HG02885 (cell line): ENCODE results near the gene TJP1.
"Not testable (repeated sequence)": the region's sequence is repeated elsewhere in the genome, so short reads cannot be mapped to it uniquely, and the experiment has no call there.

Experiments
- ATAC-seq: cut with Tn5 transposase; IDR thresholded peaks from one replicate; pipeline ENCODE4 v1.9.1; 2021; ENCODE audit warnings: mild to moderate bottlenecking; ENCODE audit not compliant: unreplicated experiment, poor library complexity

TJP1 gene

DNA sequence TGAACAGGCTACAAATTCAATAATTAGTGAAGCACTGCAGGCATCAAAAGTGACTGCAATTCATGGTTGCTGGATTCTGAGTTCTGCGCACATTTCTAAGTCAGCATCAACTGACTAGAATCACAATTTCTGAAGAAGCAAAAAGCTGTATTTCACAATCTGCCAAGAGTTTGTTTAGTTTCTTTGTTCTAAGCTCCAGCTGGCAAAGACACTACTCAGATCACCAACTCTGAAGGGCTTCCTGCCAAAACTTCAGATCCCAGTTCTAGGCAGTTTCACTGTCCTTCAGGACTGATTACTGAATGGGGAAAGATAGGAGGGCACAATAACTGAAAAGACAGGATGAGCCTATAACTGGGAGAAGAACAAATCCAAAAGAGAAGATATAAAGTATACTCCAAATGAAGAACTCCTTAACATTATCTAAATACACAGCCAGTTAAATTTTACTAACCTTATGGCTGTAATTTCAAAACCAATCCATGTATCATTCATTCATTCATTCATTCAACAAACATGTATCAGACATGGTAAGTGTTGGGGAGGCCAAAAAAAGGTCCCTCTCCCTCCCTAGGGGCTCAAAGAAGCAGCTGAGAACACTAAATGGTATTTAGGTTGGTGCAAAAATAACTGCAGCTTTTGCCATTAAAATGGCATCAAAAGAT is 17.1 kb downstream of the TJP1 start:
- ATAC-seq = no peak

DNA sequence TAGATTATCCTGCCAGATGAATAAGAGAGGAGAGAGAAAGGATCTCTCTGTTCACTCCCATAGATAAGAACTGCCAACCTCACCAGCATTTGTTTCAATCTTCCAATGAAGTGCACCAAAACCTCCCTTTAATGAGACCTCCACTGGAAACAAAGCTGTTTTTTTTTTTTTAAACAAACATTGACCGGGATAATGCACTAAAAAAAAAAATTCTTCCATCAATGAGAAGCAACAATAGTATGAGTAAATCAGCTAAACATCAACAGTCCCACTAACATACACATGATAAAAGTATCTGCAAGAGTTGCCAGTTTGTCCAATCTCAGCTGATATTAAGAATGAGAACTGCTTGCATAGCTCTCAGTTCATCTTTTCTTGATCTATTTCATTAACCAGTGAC is 19.9 kb downstream of the TJP1 start:
- no peak for ATAC-seq

DNA sequence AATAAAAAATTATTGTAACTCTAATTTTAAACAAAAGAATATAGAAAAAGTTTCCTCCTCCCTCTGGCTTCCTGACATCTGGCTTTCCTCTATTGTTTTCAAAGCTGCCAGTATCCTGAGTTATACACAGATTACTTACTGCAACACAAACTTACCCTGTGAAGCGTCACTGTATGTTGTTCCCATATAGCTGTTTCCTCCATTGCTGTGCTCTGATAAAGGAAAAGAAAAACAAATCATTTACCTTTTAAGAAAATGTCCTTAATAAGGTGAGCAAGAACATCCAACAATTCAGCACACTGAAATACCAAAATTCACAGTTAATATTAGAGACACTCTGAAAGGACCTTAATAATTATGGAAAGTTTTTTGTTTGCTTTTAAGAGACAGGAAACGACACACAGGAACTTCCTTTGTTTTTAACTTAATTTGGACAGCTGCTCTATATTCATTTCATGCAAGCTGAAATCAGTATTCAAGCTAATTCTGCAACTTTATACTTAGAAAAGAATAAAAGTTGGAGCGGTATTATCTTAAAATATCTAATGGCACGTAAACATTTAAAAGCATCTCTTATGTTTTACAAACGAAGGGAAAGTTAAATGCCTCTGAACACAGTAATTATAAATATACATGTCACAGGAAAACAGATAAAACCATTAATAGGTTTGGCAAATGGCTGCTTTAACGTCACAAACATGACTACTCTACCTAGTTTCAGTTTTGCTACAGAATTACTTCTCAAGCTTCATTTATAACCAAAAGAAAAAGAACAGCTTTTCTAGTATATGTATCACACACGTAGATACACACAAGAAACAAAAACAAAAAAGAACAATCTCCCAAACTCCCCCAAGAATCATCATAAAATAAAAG is 21.5 kb downstream of the TJP1 start:
- ATAC-seq = no peak

DNA sequence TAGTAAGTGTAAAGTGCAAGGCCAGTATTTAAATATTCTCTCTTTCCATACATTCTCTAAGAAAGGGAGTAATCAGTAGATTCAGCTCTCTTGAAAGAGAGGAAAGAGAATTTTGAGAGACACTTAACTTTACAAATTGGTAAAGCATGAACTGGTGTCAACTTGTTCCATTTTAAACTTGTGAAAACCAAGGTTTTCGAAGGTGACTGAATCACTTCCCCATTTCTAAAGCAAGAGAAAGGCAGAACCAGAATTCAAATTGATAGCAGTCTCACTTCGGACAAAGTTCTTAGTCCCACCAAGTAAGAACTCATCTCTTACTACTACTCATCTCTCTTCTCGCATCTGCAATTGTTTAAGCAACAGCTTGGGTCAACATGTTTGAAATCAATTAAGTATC is 22.4 kb downstream of the TJP1 start:
- ATAC-seq = no peak

DNA sequence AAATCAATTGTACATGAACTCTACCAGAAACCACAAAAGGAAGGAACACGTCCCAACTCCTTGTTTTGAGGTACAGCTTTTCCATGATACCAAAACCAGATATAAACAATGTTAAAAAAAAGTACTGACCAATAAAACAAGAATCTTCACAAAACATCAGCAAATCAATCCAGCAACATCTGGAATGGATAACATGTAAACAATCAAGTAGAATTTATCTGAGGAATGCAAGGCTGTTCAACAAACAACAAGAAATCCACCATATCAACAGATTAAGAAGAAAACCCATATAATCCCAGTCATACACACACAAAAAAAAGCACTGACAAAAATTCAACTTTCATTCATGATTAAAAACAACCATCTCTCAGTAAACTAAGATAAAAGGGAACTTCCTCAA is 26.7 kb downstream of the TJP1 start:
- no peak for ATAC-seq

GRCh38 chr15:29792426-29793159 is 29.7 kb downstream of the TJP1 start:
- no peak for ATAC-seq

DNA sequence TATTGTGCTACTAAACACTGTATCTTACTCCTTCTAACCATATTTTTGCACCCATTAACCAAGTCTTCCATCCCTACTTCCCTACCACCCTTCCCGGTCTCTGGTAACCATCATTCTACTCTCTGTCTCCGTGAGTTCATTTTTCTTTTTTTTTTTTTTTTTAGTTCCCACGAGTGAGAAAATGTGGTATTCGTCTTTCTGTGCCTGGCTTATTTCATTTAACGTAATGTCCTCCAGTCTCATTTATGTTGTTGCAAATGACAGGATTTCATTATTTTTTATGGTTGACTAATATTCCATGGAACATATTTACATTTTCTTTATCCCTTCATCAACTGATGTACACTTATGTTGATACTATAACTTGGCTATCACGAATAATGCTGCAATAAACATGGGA is 31.7 kb downstream of the TJP1 start:
- ATAC-seq = no peak

GRCh38 chr15:29789871-29790270 is 32.4 kb downstream of the TJP1 start:
- ATAC-seq = no peak

- ATAC-seq = no peak
Observed at GRCh38 chr15:29788433-29789034, 33.7 kb downstream of the TJP1 start.

DNA sequence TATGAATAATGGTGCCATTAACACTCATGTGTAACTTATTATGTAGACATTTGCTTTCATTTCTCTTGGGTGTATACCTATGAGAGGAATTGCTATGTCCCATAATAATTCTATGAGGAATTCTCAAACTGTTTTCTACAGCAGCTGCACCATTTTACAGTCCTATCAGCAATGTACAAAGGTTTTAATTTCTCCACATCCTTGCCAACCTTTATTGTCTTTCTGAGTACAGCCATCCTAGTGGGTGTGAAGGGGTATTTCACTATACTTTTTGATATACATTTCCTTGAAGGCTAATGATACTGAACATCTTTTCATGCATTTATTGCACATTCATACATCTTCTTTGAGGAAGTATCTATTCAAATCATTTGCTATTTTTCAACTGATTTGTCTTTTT is 34.5 kb downstream of the TJP1 start:
- ATAC-seq = no peak

- no peak for ATAC-seq
Observed at GRCh38 chr15:29785642-29786041, 36.6 kb downstream of the TJP1 start.

GRCh38 chr15:29785136-29785535 is 37.1 kb downstream of the TJP1 start:
- no peak for ATAC-seq

GRCh38 chr15:29784413-29784812 is 37.9 kb downstream of the TJP1 start:
- no peak for ATAC-seq

DNA sequence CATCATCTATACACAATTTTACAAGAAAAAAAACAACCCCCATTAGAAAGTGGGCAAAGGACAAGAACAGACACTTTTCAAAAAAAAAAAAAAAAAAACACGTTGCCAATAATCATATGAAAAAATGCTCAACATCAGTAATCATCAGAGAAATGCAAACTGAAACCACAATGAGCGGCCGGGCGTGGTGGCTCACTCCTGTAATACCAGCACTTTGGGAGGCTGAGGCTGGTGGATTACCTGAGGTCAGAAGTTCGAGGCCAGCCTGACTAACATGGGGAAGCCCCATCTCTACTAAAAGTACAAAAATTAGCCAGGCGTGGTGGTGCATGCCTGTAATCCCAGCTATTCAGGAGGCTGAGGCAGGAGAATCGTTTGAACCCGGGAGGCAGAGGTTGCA is 39.5 kb downstream of the TJP1 start:
- not testable (repeated sequence) for ATAC-seq

DNA sequence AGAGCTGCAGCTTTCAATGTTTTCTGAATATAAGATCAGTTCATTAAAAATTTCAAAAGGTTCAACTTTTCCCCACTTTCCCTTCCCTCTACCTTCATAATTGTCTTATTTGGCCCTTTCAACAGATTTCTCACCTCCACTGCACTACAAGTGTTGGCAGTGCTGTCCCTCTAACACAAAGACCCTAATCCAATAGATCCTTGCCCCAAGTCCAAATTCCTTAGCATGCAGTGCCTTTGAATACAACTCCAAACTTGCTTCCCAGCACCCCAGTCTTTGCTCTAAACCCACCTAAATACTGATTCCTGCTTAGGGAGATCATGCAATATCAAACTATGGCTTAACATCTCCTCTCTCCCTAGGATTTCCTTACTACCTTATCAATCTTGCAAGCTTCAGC is 43.9 kb downstream of the TJP1 start:
- ATAC-seq = no peak

DNA sequence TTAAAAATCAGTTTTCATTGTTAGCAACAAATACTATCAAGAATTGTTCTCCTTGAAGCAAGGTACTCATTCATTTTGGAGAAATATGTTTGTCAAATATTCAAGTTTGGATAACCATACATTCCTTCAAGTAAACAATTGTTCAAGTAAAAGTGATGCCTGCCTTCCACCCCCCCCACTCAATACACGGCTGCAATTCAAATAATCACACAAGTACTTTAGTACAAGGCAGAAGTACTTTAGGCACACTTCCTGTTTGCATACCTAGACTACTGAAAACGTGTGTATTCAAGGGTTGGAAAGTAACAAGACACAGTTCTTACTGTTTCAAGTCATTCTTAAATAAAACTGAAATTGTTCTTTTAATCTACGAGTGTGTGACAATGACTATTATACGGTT is 45.4 kb downstream of the TJP1 start:
- ATAC-seq = no peak

- no peak for ATAC-seq
Observed at GRCh38 chr15:29774900-29775299, 47.4 kb downstream of the TJP1 start.

- ATAC-seq = no peak
Observed at GRCh38 chr15:29773816-29774215, 48.5 kb downstream of the TJP1 start.

DNA sequence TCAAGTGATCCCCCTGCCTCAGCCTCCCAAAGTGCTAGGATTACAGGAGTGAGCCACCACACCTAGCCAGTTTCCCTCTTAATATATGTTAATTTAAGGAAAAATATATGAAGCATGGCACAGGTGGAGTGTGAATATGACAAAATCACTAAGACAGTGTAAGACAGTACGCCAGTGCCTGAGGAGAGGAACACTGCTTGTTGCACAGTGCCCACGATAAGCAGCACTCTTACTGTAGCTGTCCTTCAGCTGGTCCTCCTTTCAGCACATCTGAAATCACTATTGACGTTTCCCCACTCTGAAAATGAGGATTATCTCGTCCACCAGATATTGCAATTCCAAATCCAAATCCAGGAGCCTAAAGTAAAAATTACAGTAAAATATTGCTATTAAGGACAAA is 49.3 kb downstream of the TJP1 start:
- no peak for ATAC-seq

GRCh38 chr15:29770796-29771195 is 51.5 kb downstream of the TJP1 start:
- no peak for ATAC-seq
